Measurements from ENCODE around the gene GLI3. TPM values are rescaled to one million over a fixed set of nuclear protein-coding genes. Genes with fewer than 3 reads are reported as not detected.

The GLI3 gene
- total RNA-seq, 4 donors from 2014 or later = 16.5 to 105 (median 22.6) TPM

GRCh38 chr7:41984888-41985287, 252.1 kb downstream of the GLI3 start:
- intact Hi-C loops (cut with DNase I; ENCODE audit: low total_unique reads) = no loop called here
- Histone ChIP-seq H3K27me3 (no peaks in the 10 kb centered on the region), H3K9me3 (no peaks in the 10 kb centered on the region), H3K36me3 (no peaks in the 10 kb centered on the region), H3K27ac (no peak overlapping the region), H3K4me1 (no peaks in the 10 kb centered on the region), H3K4me3 (no peak overlapping the region)
- TF ChIP-seq CTCF (IDR thresholded peaks at IDR 0.05) (no peak), POLR2A (IDR thresholded peaks at IDR 0.05) (no peak)
- DNase-seq = no peak

GRCh38 chr7:41981046-41982040, 255.7 kb downstream of the GLI3 start:
- no peak for TF ChIP-seq CTCF (IDR thresholded peaks at IDR 0.05)
- TF ChIP-seq POLR2A (IDR thresholded peaks at IDR 0.05) = no peak
- Histone ChIP-seq H3K27ac (peak overlapping the region; percentile 8 to 53), H3K4me3 (no peak overlapping the region), H3K27me3 (no peaks in the 10 kb centered on the region), H3K36me3 (no peaks in the 10 kb centered on the region), H3K9me3 (no peaks in the 10 kb centered on the region), H3K4me1 (peaks cover 0 to 7% of the 10 kb centered on the region in 2 donors)
- no peak for DNase-seq
- intact Hi-C loops (cut with DNase I; ENCODE audit: low total_unique reads) = no loop called here

DNA sequence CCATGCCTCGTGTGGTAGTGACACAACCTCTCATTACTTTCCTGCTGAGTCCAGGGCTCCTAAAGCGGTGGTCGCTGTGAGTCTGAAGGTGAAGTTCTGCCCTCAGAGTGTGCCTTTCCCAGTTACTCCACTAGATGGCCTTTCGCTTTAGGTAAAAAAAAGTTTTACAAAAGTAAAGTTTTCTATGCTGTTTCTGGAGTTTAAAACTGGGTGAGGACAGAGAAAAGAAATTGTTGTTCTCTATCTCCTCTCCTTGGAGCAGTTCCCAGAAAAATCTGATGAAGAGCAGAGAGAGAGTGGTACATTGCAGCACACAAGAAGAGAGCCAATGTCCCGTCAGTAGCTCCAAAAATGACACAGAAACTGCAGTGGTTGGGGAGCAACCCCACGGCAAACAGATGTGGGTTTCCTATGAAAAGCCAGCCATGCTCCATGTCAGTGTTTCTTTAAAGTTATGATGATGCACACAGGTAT, 257.1 kb downstream of the GLI3 start:
- peaks cover 0 to 7% of the 10 kb centered on the region in 2 donors for H3K4me1 ChIP-seq
- TF ChIP-seq CTCF (IDR thresholded peaks at IDR 0.05) = peak; percentile 62 to 81 (median 70)
- no peak for TF ChIP-seq POLR2A (IDR thresholded peaks at IDR 0.05)
- H3K36me3 ChIP-seq = no peaks in the 10 kb centered on the region
- peak overlapping the region; percentile 51 to 53 for H3K27ac ChIP-seq
- no peak overlapping the region for H3K4me3 ChIP-seq
- H3K9me3 ChIP-seq = no peaks in the 10 kb centered on the region
- DNase-seq = peak; percentile 44 to 52
- intact Hi-C loops (cut with DNase I; ENCODE audit: low total_unique reads) = no loop called here
- H3K27me3 ChIP-seq = no peaks in the 10 kb centered on the region

DNA sequence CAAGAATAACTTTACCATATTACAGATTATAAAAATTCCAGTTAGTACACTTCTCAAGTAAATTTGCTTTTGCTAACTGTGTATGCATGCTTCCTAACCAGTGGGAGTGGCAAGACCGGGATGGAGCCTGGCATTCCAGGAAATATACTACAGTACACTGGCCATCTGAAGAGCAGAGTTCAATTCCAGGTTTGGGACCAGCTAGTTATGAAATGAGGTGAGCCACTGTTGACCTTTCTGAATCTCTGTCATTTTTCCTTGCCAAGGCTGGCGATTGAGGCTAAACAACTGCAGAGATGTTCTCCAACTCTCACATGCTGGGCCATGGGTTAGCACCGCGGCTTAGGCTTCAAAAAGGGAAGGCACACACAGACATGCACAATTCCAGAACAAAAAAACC, 258.2 kb downstream of the GLI3 start:
- Histone ChIP-seq H3K4me3 (no peak overlapping the region), H3K27me3 (no peaks in the 10 kb centered on the region), H3K4me1 (peaks cover 0 to 7% of the 10 kb centered on the region in 2 donors), H3K9me3 (no peaks in the 10 kb centered on the region), H3K27ac (no peak overlapping the region), H3K36me3 (no peaks in the 10 kb centered on the region)
- TF ChIP-seq POLR2A (IDR thresholded peaks at IDR 0.05) (no peak), CTCF (IDR thresholded peaks at IDR 0.05) (no peak)
- DNase-seq = no peak
- intact Hi-C loops (cut with DNase I; ENCODE audit: low total_unique reads) = no loop called here

DNA sequence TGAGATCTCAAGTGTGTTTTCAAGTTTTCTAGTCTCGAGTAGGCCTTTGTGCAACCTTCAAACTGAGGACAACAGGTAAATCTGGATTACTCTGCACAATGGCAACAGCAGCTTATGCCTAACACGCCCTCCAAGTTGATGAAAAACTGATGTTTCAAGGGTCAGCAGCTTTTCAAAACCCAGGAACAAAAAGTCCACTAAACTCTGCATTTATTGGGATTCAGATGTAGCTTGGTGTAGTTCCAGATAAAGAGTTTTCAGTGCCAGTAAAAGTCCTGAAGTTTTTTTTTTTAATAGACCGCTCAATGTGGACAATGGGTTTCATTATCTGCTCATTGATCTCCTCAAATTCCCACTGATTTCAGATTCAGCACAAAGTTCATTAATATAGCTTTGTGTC, 259.3 kb downstream of the GLI3 start:
- no peak overlapping the region for H3K27ac ChIP-seq
- no peaks in the 10 kb centered on the region for H3K9me3 ChIP-seq
- no peak for DNase-seq
- peaks cover 0 to 7% of the 10 kb centered on the region in 2 donors for H3K4me1 ChIP-seq
- H3K36me3 ChIP-seq = no peaks in the 10 kb centered on the region
- no peaks in the 10 kb centered on the region for H3K27me3 ChIP-seq
- no peak for TF ChIP-seq POLR2A (IDR thresholded peaks at IDR 0.05)
- no peak for TF ChIP-seq CTCF (IDR thresholded peaks at IDR 0.05)
- intact Hi-C loops (cut with DNase I; ENCODE audit: low total_unique reads) = no loop called here
- no peak overlapping the region for H3K4me3 ChIP-seq
